HCT116 (cell line): Measurements from ENCODE around the gene DUXB. TPM values are rescaled to one million over a fixed set of nuclear protein-coding genes. Genes with fewer than 3 reads are reported as not detected.

Experiments used
- ATAC-seq: fragments of 200-7000 bp; cut with Tn5 transposase; 2 replicates; pipeline ENCODE4 v1.9.1; 2020; ENCODE audit warnings: mild to moderate bottlenecking, moderate library complexity
- BruUV-seq: library from RNA; stranded (reverse); fragments of 400-500 nt; replicated peaks from 2 replicates; lab custom pipeline; 2021; lab: Mats Ljungman, UMichigan
- CTCF ChIA-PET: fragments of 300-600 bp; sonication (Branson Sonifier 250); formaldehyde crosslinking; loops from one replicate; lab custom pipeline; 2021; ENCODE audit warnings: antibody characterized with exemption; lab: Charles Lee
- POLR2A ChIA-PET: fragments of 300-600, 350-600 bp; sonication (Branson Sonifier 250); formaldehyde crosslinking; loops from one replicate; lab custom pipeline; 2021; ENCODE audit warnings: antibody characterized with exemption; lab: Charles Lee
- RAD21 ChIA-PET, 2 experiments: fragments of 300-600 bp; sonication (Branson Sonifier 250); formaldehyde crosslinking; loops; one replicate each; lab custom pipeline; 2023; ENCODE audit warnings: low total read pairs in 2 of 2; ENCODE audit not compliant: uncharacterized antibody in 2 of 2, unreplicated experiment in 2 of 2, low non-redundant PET in 1 of 2; lab: Charles Lee
- DNase-seq: peaks from one replicate; pipeline ENCODE4 v3.0.0-alpha.2; 2010; ENCODE audit warnings: low read depth, low spot score
- H2AFZ ChIP-seq: fragments of 200-600 bp; shearing (Covaris generic), sonication (generic); 2 replicates; pipeline ENCODE4 v1.6.1; 2017; ENCODE audit warnings: low read depth, mixed run types, mixed read lengths, antibody characterized with exemption, low read length; ENCODE audit not compliant: poor library complexity, severe bottlenecking
- H3K27ac ChIP-seq: 2 replicates; pipeline ENCODE4 v1.5.1; 2012; ENCODE audit warnings: low read depth, low read length
- H3K27me3 ChIP-seq: fragments of 200-600 bp; sonication (generic); 2 replicates; pipeline ENCODE4 v1.6.1; 2016; ENCODE audit warnings: mixed run types, low read length, mixed read lengths; ENCODE audit not compliant: insufficient read depth
- H3K36me3 ChIP-seq, 2 experiments: fragments of 200-500 bp in 1 of 2; fragments of 200-600 bp in 1 of 2; sonication (Bioruptor generic) in 1 of 2; sonication (generic) in 1 of 2; 2 replicates each; pipeline versions ENCODE4 v1.5.1 to v1.6.1; 2014 to 2016; ENCODE audit warnings: low read length in 2 of 2, inconsistent platforms in 1 of 2, mixed read lengths in 1 of 2, mixed run types in 1 of 2; ENCODE audit not compliant: insufficient read depth in 2 of 2, control insufficient read depth in 1 of 2
- H3K4me1 ChIP-seq, 2 experiments: fragments of 200-600 bp in 1 of 2; sonication (generic) in 1 of 2; 2 replicates each; pipeline versions ENCODE4 v1.5.1 to v1.6.1; 2012 to 2017; ENCODE audit warnings: low read length in 2 of 2, inconsistent platforms in 1 of 2, mild to moderate bottlenecking in 1 of 2, mixed read lengths in 1 of 2, mixed run types in 1 of 2, moderate library complexity in 1 of 2; ENCODE audit not compliant: insufficient read depth in 2 of 2, control insufficient read depth in 1 of 2
- H3K4me2 ChIP-seq: fragments of 200-600 bp; sonication (generic); 2 replicates; pipeline ENCODE4 v1.6.1; 2017; ENCODE audit warnings: mixed run types, low read length, mixed read lengths
- H3K4me3 ChIP-seq, 2 experiments: fragments of 200-600 bp in 1 of 2; sonication (generic) in 1 of 2; replicated peaks in 1 of 2; 2 replicates each; pipeline ENCODE4 v1.5.1; 2011 to 2016; ENCODE audit warnings: low read length in 2 of 2, control low read depth in 1 of 2, low read depth in 1 of 2, mild to moderate bottlenecking in 1 of 2, mixed read lengths in 1 of 2, mixed run types in 1 of 2
- H3K79me2 ChIP-seq: fragments of 200-600 bp; sonication (generic); 2 replicates; pipeline ENCODE4 v1.6.1; 2017; ENCODE audit warnings: mild to moderate bottlenecking, mixed run types, low read length, moderate library complexity, mixed read lengths; ENCODE audit not compliant: insufficient read depth
- H3K9ac ChIP-seq: fragments of 200-600 bp; sonication (generic); 2 replicates; pipeline ENCODE4 v1.6.1; 2016; ENCODE audit warnings: low read length, mixed read lengths
- H3K9me2 ChIP-seq: fragments of 200-600 bp; sonication (generic), shearing (Covaris generic); 2 replicates; pipeline ENCODE4 v1.6.1; 2017; ENCODE audit warnings: mixed run types, mild to moderate bottlenecking, moderate library complexity; ENCODE audit not compliant: insufficient read depth
- H3K9me3 ChIP-seq, 2 experiments: fragments of 200-500 bp in 1 of 2; fragments of 200-600 bp in 1 of 2; sonication (Bioruptor generic) in 1 of 2; sonication (generic) in 1 of 2; 2 replicates each; pipeline ENCODE4 v1.6.1; 2014 to 2017; ENCODE audit warnings: low read length in 2 of 2, mixed read lengths in 2 of 2, inconsistent platforms in 1 of 2, low read depth in 1 of 2, mild to moderate bottlenecking in 1 of 2, mixed run types in 1 of 2, moderate library complexity in 1 of 2; ENCODE audit not compliant: control insufficient read depth in 1 of 2, insufficient read depth in 1 of 2
- H4K20me1 ChIP-seq: fragments of 200-600 bp; sonication (generic), shearing (Covaris generic); 2 replicates; pipeline ENCODE4 v1.6.1; 2017; ENCODE audit warnings: mixed run types, mild to moderate bottlenecking, moderate library complexity; ENCODE audit not compliant: insufficient read depth
- EGR1 ChIP-seq: IDR thresholded peaks from 2 replicates; pipeline ENCODE4 v1.6.1; 2012; ENCODE audit warnings: low read depth
- ELF1 ChIP-seq: IDR thresholded peaks from 2 replicates; pipeline ENCODE4 v1.6.1; 2012; ENCODE audit warnings: low read depth, borderline replicate concordance
- EZH2phosphoT487 ChIP-seq: fragments of 200-600 bp; IDR thresholded peaks from 2 replicates; pipeline ENCODE4 v1.6.1; 2018; ENCODE audit warnings: antibody characterized with exemption, borderline replicate concordance
- RAD21 ChIP-seq: IDR thresholded peaks from 2 replicates; pipeline ENCODE4 v1.6.1; 2012; ENCODE audit warnings: low read depth, mild to moderate bottlenecking
- TCF7L2 ChIP-seq: IDR thresholded peaks from 2 replicates; pipeline ENCODE4 v1.7.0; 2011; ENCODE audit warnings: borderline replicate concordance, inconsistent platforms; ENCODE audit not compliant: insufficient read depth, insufficient read length; ENCODE audit errors: extremely low read depth
- YY1 ChIP-seq: IDR thresholded peaks from 2 replicates; pipeline ENCODE4 v1.6.1; 2011; ENCODE audit warnings: low read length, low read depth, moderate library complexity, mild to moderate bottlenecking; ENCODE audit not compliant: insufficient replicate concordance; ENCODE audit errors: extremely low read depth
- ZFX ChIP-seq: fragments of 450-650 bp; IDR thresholded peaks from 2 replicates; pipeline ENCODE4 v1.6.1; 2017
- intact Hi-C: fragments of 100-400 bp; cut with micrococcal nuclease; formaldehyde crosslinking; loops from 2 replicates; pipeline ENCODE4 v1.10.0; 2022
- total RNA-seq: library from RNA; stranded (reverse); gene quantifications from one replicate; pipeline ENCODE4 v1.2.1, GENCODE V29; 2021; ENCODE audit not compliant: unreplicated experiment
- TF ChIP-seq, protein P1 (sequence below), 3 experiments: fragments of 200-600 bp in 1 of 3; sonication (generic) in 1 of 3; IDR thresholded peaks in 2 of 3; conservative IDR thresholded peaks in 1 of 3; 2 replicates each; pipeline ENCODE4 v1.5.1; 2012 to 2017; ENCODE audit warnings: low read depth in 2 of 3, low read length in 2 of 3, antibody characterized with exemption in 1 of 3, borderline replicate concordance in 1 of 3, control low read depth in 1 of 3, mild to moderate bottlenecking in 1 of 3, mixed read lengths in 1 of 3, mixed run types in 1 of 3, moderate library complexity in 1 of 3; ENCODE audit not compliant: insufficient read depth in 1 of 3
- TF ChIP-seq, protein P2 (sequence below): IDR thresholded peaks from 2 replicates; pipeline ENCODE4 v1.6.1; 2011; ENCODE audit warnings: mild to moderate bottlenecking, low read length, moderate library complexity; ENCODE audit not compliant: insufficient replicate concordance; ENCODE audit errors: extremely low read depth
- TF ChIP-seq, protein P3 (sequence below): IDR thresholded peaks from 2 replicates; pipeline ENCODE4 v1.6.1; 2012; ENCODE audit warnings: low read depth

DUXB gene
- total RNA-seq, 1 experiment from 2014 or later: not detected

DNA sequence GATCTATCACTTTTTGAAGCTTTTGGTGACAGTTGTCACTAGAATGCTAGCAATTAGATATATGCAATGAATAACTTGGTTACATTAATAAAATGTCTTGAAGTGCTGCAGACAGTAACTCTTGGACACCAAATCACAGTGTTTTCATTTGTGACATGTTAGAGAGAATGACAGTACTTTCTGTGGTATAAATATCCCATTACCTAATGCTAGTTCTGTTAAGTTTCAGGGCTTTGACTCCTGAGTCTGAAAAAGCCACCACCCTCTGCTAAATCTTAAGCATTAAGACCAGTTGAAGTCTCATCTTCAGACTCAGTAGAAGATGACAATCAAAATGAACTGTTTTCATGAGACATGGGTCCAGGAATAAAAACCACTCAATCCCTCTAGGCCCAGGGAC lies 13.9 kb downstream of the DUXB start:
- Histone ChIP-seq H2AFZ (no peak overlapping the region), H3K36me3 (no peaks in the 10 kb centered on the region), H3K9ac (no peak overlapping the region), H3K27me3 (no peaks in the 10 kb centered on the region), H3K4me3 (no peak overlapping the region), H4K20me1 (no peaks in the 10 kb centered on the region), H3K79me2 (no peaks in the 10 kb centered on the region), H3K9me2 (no peaks in the 10 kb centered on the region), H3K4me2 (no peak overlapping the region), H3K4me1 (no peaks in the 10 kb centered on the region), H3K9me3 (no peaks in the 10 kb centered on the region), H3K27ac (no peak overlapping the region)
- ChIA-PET RAD21 (no interaction called here), POLR2A (no interaction called here), CTCF (no interaction called here)
- TF ChIP-seq YY1 (no peak), EZH2phosphoT487 (no peak), RAD21 (no peak), ELF1 (no peak), ZFX (no peak), EGR1 (no peak), TCF7L2 (no peak)
- TF ChIP-seq, protein P1, sequence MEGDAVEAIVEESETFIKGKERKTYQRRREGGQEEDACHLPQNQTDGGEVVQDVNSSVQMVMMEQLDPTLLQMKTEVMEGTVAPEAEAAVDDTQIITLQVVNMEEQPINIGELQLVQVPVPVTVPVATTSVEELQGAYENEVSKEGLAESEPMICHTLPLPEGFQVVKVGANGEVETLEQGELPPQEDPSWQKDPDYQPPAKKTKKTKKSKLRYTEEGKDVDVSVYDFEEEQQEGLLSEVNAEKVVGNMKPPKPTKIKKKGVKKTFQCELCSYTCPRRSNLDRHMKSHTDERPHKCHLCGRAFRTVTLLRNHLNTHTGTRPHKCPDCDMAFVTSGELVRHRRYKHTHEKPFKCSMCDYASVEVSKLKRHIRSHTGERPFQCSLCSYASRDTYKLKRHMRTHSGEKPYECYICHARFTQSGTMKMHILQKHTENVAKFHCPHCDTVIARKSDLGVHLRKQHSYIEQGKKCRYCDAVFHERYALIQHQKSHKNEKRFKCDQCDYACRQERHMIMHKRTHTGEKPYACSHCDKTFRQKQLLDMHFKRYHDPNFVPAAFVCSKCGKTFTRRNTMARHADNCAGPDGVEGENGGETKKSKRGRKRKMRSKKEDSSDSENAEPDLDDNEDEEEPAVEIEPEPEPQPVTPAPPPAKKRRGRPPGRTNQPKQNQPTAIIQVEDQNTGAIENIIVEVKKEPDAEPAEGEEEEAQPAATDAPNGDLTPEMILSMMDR (IDR thresholded peaks at IDR 0.05 in 2 of 3, conservative IDR thresholded peaks at IDR 0.05 in 1 of 3; ENCODE audit: borderline replicate concordance in 1 of 3, insufficient read depth in 1 of 3, low read depth in 2 of 3, low read length in 2 of 3): no peak
- TF ChIP-seq, protein P2, sequence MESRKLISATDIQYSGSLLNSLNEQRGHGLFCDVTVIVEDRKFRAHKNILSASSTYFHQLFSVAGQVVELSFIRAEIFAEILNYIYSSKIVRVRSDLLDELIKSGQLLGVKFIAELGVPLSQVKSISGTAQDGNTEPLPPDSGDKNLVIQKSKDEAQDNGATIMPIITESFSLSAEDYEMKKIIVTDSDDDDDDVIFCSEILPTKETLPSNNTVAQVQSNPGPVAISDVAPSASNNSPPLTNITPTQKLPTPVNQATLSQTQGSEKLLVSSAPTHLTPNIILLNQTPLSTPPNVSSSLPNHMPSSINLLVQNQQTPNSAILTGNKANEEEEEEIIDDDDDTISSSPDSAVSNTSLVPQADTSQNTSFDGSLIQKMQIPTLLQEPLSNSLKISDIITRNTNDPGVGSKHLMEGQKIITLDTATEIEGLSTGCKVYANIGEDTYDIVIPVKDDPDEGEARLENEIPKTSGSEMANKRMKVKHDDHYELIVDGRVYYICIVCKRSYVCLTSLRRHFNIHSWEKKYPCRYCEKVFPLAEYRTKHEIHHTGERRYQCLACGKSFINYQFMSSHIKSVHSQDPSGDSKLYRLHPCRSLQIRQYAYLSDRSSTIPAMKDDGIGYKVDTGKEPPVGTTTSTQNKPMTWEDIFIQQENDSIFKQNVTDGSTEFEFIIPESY: no peak
- TF ChIP-seq, protein P3, sequence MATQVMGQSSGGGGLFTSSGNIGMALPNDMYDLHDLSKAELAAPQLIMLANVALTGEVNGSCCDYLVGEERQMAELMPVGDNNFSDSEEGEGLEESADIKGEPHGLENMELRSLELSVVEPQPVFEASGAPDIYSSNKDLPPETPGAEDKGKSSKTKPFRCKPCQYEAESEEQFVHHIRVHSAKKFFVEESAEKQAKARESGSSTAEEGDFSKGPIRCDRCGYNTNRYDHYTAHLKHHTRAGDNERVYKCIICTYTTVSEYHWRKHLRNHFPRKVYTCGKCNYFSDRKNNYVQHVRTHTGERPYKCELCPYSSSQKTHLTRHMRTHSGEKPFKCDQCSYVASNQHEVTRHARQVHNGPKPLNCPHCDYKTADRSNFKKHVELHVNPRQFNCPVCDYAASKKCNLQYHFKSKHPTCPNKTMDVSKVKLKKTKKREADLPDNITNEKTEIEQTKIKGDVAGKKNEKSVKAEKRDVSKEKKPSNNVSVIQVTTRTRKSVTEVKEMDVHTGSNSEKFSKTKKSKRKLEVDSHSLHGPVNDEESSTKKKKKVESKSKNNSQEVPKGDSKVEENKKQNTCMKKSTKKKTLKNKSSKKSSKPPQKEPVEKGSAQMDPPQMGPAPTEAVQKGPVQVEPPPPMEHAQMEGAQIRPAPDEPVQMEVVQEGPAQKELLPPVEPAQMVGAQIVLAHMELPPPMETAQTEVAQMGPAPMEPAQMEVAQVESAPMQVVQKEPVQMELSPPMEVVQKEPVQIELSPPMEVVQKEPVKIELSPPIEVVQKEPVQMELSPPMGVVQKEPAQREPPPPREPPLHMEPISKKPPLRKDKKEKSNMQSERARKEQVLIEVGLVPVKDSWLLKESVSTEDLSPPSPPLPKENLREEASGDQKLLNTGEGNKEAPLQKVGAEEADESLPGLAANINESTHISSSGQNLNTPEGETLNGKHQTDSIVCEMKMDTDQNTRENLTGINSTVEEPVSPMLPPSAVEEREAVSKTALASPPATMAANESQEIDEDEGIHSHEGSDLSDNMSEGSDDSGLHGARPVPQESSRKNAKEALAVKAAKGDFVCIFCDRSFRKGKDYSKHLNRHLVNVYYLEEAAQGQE: no peak
- no TSS peak for BruUV-seq
- intact Hi-C loops: no loop called here
- DNase-seq: no peak
- no peak for ATAC-seq
